CD8-positive, alpha-beta memory T cell (primary cell): ENCODE results near the gene RNF213. TPM values are rescaled to one million over a fixed set of nuclear protein-coding genes. Genes with fewer than 3 reads are reported as not detected.

Experiments
- CTCF ChIA-PET: fragments of 350-600 bp; sonication (Branson Sonifier 250); formaldehyde crosslinking; loops from one replicate; lab custom pipeline; 2021; ENCODE audit warnings: antibody characterized with exemption; lab: Charles Lee
- POLR2A ChIA-PET: fragments of 350-600 bp; sonication (Branson Sonifier 250); formaldehyde crosslinking; loops from one replicate; lab custom pipeline; 2021; ENCODE audit warnings: antibody characterized with exemption; lab: Charles Lee
- DNase-seq, 5 donors: peaks; one replicate each; pipeline versions ENCODE4 v3.0.0 to v3.0.0-alpha.2; 2020 to 2022; ENCODE audit warnings: mixed read lengths in 1 of 5
- H3K27ac ChIP-seq: one replicate; pipeline ENCODE4 v1.7.0; 2013; ENCODE audit warnings: low read depth, mild to moderate bottlenecking, low read length, moderate library complexity
- H3K27me3 ChIP-seq: 2 replicates; pipeline ENCODE4 v1.7.0; 2013; ENCODE audit warnings: low read length, mild to moderate bottlenecking; ENCODE audit not compliant: insufficient read depth, poor library complexity, severe bottlenecking
- H3K36me3 ChIP-seq: 2 replicates; pipeline ENCODE4 v1.7.0; 2013; ENCODE audit warnings: mild to moderate bottlenecking, low read length, moderate library complexity; ENCODE audit not compliant: insufficient read depth
- H3K4me1 ChIP-seq: 2 replicates; pipeline ENCODE4 v1.7.0; 2013; ENCODE audit warnings: mild to moderate bottlenecking, low read length, moderate library complexity; ENCODE audit not compliant: insufficient read depth
- H3K4me3 ChIP-seq: 2 replicates; pipeline ENCODE4 v1.7.0; 2013; ENCODE audit warnings: mild to moderate bottlenecking, low read length
- H3K9me3 ChIP-seq: 2 replicates; pipeline ENCODE4 v1.7.0; 2013; ENCODE audit warnings: mild to moderate bottlenecking, low read length
- H3K27ac Mint-ChIP-seq, 8 donors: one replicate each; pipeline ENCODE4 v1.8.0; 2020 to 2021; ENCODE audit warnings: mixed read lengths in 8 of 8, mild to moderate bottlenecking in 6 of 8, inconsistent platforms in 3 of 8, moderate library complexity in 3 of 8
- H3K27me3 Mint-ChIP-seq, 2 donors: one replicate each; pipeline ENCODE4 v1.8.0; 2020 to 2021; ENCODE audit warnings: mixed read lengths in 2 of 2, mild to moderate bottlenecking in 1 of 2, moderate library complexity in 1 of 2
- H3K36me3 Mint-ChIP-seq, 3 donors: one replicate each; pipeline ENCODE4 v1.8.0; 2020 to 2021; ENCODE audit warnings: mixed read lengths in 3 of 3, inconsistent platforms in 1 of 3, mild to moderate bottlenecking in 1 of 3
- H3K4me1 Mint-ChIP-seq, 3 donors: one replicate each; pipeline ENCODE4 v1.8.0; 2020 to 2021; ENCODE audit warnings: mixed read lengths in 3 of 3, inconsistent platforms in 1 of 3, mild to moderate bottlenecking in 1 of 3
- H3K4me3 Mint-ChIP-seq, 7 donors: one replicate each; pipeline ENCODE4 v1.8.0; 2020 to 2021; ENCODE audit warnings: mixed read lengths in 7 of 7, mild to moderate bottlenecking in 6 of 7, moderate library complexity in 4 of 7, inconsistent platforms in 2 of 7
- H3K9me3 Mint-ChIP-seq, 5 donors: one replicate each; pipeline ENCODE4 v1.8.0; 2020 to 2022; ENCODE audit warnings: mixed read lengths in 5 of 5, mild to moderate bottlenecking in 3 of 5, moderate library complexity in 2 of 5, inconsistent platforms in 1 of 5
- polyA plus RNA-seq: library from polyadenylated mRNA; unstranded; fragments of 300-500 nt; fragmentation: Illumina TruSeq; gene quantifications from one replicate; pipeline ENCODE4 v1.2.3, GENCODE V29; 2021
- total RNA-seq, 2 experiments: library from RNA; stranded (reverse); gene quantifications; one replicate each; pipeline ENCODE4 v1.2.3, GENCODE V29; 2021

RNF213 gene
- total and polyA plus RNA-seq, 3 experiments from 2014 or later = 75.7 to 185 (median 184) TPM

- Histone ChIP-seq H3K4me3 (no peak overlapping the region), H3K4me1 (no peaks in the 10 kb centered on the region), H3K36me3 (peaks cover 62% of the 10 kb centered on the region), H3K9me3 (no peaks in the 10 kb centered on the region), H3K27me3 (no peaks in the 10 kb centered on the region), H3K27ac (no peak overlapping the region)
- ChIA-PET POLR2A (no interaction called here), CTCF (no interaction called here)
- peak overlapping the region in 2 of 8 donors; percentile 33 to 51 for H3K27ac Mint-ChIP-seq
- H3K27me3 Mint-ChIP-seq = peaks cover 0 to 3% of the 10 kb centered on the region in 2 donors
- peak overlapping the region in 1 of 7 donors; percentile 70 for H3K4me3 Mint-ChIP-seq
- no peaks in the 10 kb centered on the region for H3K9me3 Mint-ChIP-seq
- H3K4me1 Mint-ChIP-seq = peaks cover 6 to 10% (median 7%) of the 10 kb centered on the region in 3 donors
- DNase-seq = no peak
- peaks cover 0 to 75% (median 20%) of the 10 kb centered on the region in 3 donors for H3K36me3 Mint-ChIP-seq
These were observed 132.7 kb downstream of the RNF213 start for GRCh38 chr17:80393241-80393890.

GRCh38 chr17:80393961-80394360, 133.3 kb downstream of the RNF213 start:
- Mint-ChIP-seq H3K27ac (peak overlapping the region in 2 of 8 donors; percentile 33 to 63), H3K27me3 (peaks cover 0 to 3% of the 10 kb centered on the region in 2 donors), H3K4me3 (peak overlapping the region in 1 of 7 donors; percentile 32), H3K4me1 (peaks cover 6 to 10% (median 7%) of the 10 kb centered on the region in 3 donors), H3K36me3 (peaks cover 0 to 69% (median 20%) of the 10 kb centered on the region in 3 donors), H3K9me3 (no peaks in the 10 kb centered on the region)
- Histone ChIP-seq H3K4me1 (no peaks in the 10 kb centered on the region), H3K36me3 (peaks cover 56% of the 10 kb centered on the region), H3K9me3 (no peaks in the 10 kb centered on the region), H3K27ac (no peak overlapping the region), H3K27me3 (no peaks in the 10 kb centered on the region), H3K4me3 (no peak overlapping the region)
- no peak for DNase-seq
- CTCF ChIA-PET = no interaction called here
- POLR2A ChIA-PET = no interaction called here

- H3K27ac ChIP-seq = no peak overlapping the region
- DNase-seq = no peak
- no peaks in the 10 kb centered on the region for H3K4me1 ChIP-seq
- Mint-ChIP-seq H3K9me3 (no peaks in the 10 kb centered on the region), H3K27ac (peak overlapping the region in 3 of 8 donors; percentile 20 to 87 (median 33)), H3K4me3 (no peak overlapping the region), H3K36me3 (peaks cover 0 to 62% (median 16%) of the 10 kb centered on the region in 3 donors), H3K4me1 (peaks cover 5 to 10% (median 6%) of the 10 kb centered on the region in 3 donors), H3K27me3 (peaks cover 0 to 3% of the 10 kb centered on the region in 2 donors)
- H3K27me3 ChIP-seq = no peaks in the 10 kb centered on the region
- no peaks in the 10 kb centered on the region for H3K9me3 ChIP-seq
- POLR2A ChIA-PET = interaction anchor here (0.7 kb wide), 1 partner anchor 199 kb away, joined by 3 read pairs; no protein-coding TSS in a partner anchor
- no peak overlapping the region for H3K4me3 ChIP-seq
- peaks cover 48% of the 10 kb centered on the region for H3K36me3 ChIP-seq
- CTCF ChIA-PET = interaction anchor here (1.2 kb wide), 1 partner anchor 198 kb away, joined by 3 read pairs; no protein-coding TSS in a partner anchor
These were observed 134.1 kb downstream of the RNF213 start for GRCh38 chr17:80394629-80395216.

- Mint-ChIP-seq H3K4me1 (peaks cover 5 to 10% (median 6%) of the 10 kb centered on the region in 3 donors), H3K9me3 (no peaks in the 10 kb centered on the region), H3K27ac (peak overlapping the region in 6 of 8 donors; percentile 33 to 82 (median 46)), H3K27me3 (peaks cover 0 to 3% of the 10 kb centered on the region in 2 donors), H3K4me3 (no peak overlapping the region), H3K36me3 (peaks cover 0 to 53% (median 10%) of the 10 kb centered on the region in 3 donors)
- ChIA-PET CTCF (interaction anchor here (1.2 kb wide), 1 partner anchor 199 kb away, joined by 3 read pairs; no protein-coding TSS in a partner anchor), POLR2A (interaction anchor here (0.7 kb wide), 1 partner anchor 200 kb away, joined by 3 read pairs; no protein-coding TSS in a partner anchor)
- no peaks in the 10 kb centered on the region for H3K4me1 ChIP-seq
- H3K4me3 ChIP-seq = no peak overlapping the region
- no peak for DNase-seq
- no peaks in the 10 kb centered on the region for H3K27me3 ChIP-seq
- peaks cover 40% of the 10 kb centered on the region for H3K36me3 ChIP-seq
- no peak overlapping the region for H3K27ac ChIP-seq
- no peaks in the 10 kb centered on the region for H3K9me3 ChIP-seq
These were observed 134.9 kb downstream of the RNF213 start for GRCh38 chr17:80395402-80396151.

GRCh38 chr17:80396157-80397033, 135.7 kb downstream of the RNF213 start:
- Mint-ChIP-seq H3K4me1 (peaks cover 5 to 10% (median 6%) of the 10 kb centered on the region in 3 donors), H3K27me3 (peaks cover 0 to 3% of the 10 kb centered on the region in 2 donors), H3K36me3 (peaks cover 0 to 46% (median 10%) of the 10 kb centered on the region in 3 donors), H3K4me3 (no peak overlapping the region), H3K27ac (peak overlapping the region in 6 of 8 donors; percentile 5 to 91 (median 68)), H3K9me3 (no peaks in the 10 kb centered on the region)
- POLR2A ChIA-PET = no interaction called here
- Histone ChIP-seq H3K36me3 (peaks cover 33% of the 10 kb centered on the region), H3K4me3 (no peak overlapping the region), H3K4me1 (no peaks in the 10 kb centered on the region), H3K27me3 (no peaks in the 10 kb centered on the region), H3K9me3 (no peaks in the 10 kb centered on the region), H3K27ac (no peak overlapping the region)
- CTCF ChIA-PET = no interaction called here
- DNase-seq = no peak

- POLR2A ChIA-PET = no interaction called here
- H3K27me3 Mint-ChIP-seq = peaks cover 0 to 3% of the 10 kb centered on the region in 2 donors
- Histone ChIP-seq H3K36me3 (peaks cover 28% of the 10 kb centered on the region), H3K4me1 (no peaks in the 10 kb centered on the region), H3K27ac (no peak overlapping the region), H3K27me3 (no peaks in the 10 kb centered on the region), H3K9me3 (no peaks in the 10 kb centered on the region), H3K4me3 (no peak overlapping the region)
- CTCF ChIA-PET = no interaction called here
- no peaks in the 10 kb centered on the region for H3K9me3 Mint-ChIP-seq
- no peak overlapping the region for H3K4me3 Mint-ChIP-seq
- peaks cover 0 to 41% (median 7%) of the 10 kb centered on the region in 3 donors for H3K36me3 Mint-ChIP-seq
- peak overlapping the region in 5 of 8 donors; percentile 64 to 91 (median 75) for H3K27ac Mint-ChIP-seq
- DNase-seq = no peak
- H3K4me1 Mint-ChIP-seq = peaks cover 4 to 10% (median 6%) of the 10 kb centered on the region in 3 donors
These were observed 136.4 kb downstream of the RNF213 start for GRCh38 chr17:80397034-80397387.

- no peaks in the 10 kb centered on the region for H3K4me1 ChIP-seq
- no peak overlapping the region for H3K4me3 ChIP-seq
- no peak overlapping the region for H3K27ac ChIP-seq
- H3K9me3 ChIP-seq = no peaks in the 10 kb centered on the region
- H3K36me3 ChIP-seq = peaks cover 21% of the 10 kb centered on the region
- Mint-ChIP-seq H3K36me3 (peaks cover 0 to 34% (median 4%) of the 10 kb centered on the region in 3 donors), H3K4me1 (peaks cover 2 to 10% (median 6%) of the 10 kb centered on the region in 3 donors), H3K27me3 (peaks cover 0 to 3% of the 10 kb centered on the region in 2 donors), H3K4me3 (no peak overlapping the region), H3K27ac (peak overlapping the region in 2 of 8 donors; percentile 38 to 47), H3K9me3 (no peaks in the 10 kb centered on the region)
- no peaks in the 10 kb centered on the region for H3K27me3 ChIP-seq
- ChIA-PET POLR2A (no interaction called here), CTCF (no interaction called here)
- no peak for DNase-seq
These were observed 137.0 kb downstream of the RNF213 start for GRCh38 chr17:80397686-80398085.
